ENCODE results near the gene TARBP2.

- TF ChIP-seq POLR2A (IDR thresholded peaks at IDR 0.05): no peak
- no peak for TF ChIP-seq CTCF (IDR thresholded peaks at IDR 0.05)
Measured at GRCh38 chr12:53515291-53515680, 14.2 kb downstream of the TARBP2 start.

Data from body of pancreas (tissue), 4 donors.